Measurements from ENCODE around the gene SLC7A11.

Gene SLC7A11

DNA sequence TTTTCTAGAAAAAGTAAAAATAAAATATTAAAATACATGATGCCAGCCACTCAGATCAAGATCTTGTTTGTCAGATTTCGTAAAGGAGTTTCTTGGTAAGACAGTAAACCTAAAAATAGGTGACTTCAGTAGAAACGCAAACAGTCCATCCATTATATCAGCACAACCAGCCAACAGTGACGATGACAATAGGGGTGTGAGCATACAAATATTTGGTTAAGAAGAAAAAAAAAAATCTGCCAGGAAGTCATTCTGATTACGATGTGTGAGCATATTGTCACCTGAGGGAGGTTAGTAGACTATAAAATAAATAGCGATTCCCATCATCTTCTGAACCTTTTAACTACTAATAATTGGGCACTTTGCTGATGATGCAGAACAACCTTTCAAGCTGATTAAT, 37.6 kb downstream of the SLC7A11 start:
- no peak for DNase-seq

DNA sequence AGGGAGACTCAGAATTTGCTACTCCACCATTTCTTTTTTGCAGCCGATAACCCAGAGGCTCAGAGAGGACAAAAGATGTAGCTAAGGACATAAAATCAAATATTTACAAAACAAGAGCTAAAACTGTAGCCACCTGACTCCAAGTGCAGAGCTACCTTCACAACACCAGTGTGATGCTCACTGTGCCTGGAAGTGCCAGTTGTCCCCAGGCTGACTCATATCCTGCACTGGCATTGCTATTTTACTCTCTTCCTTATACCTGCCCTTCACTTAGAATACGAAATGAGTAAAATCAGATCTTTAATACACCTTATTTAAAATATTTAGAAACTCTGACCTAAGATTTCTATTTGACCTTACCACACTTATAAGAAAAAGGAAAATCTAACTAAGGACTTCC, 39.5 kb downstream of the SLC7A11 start:
- DNase-seq = no peak

DNA sequence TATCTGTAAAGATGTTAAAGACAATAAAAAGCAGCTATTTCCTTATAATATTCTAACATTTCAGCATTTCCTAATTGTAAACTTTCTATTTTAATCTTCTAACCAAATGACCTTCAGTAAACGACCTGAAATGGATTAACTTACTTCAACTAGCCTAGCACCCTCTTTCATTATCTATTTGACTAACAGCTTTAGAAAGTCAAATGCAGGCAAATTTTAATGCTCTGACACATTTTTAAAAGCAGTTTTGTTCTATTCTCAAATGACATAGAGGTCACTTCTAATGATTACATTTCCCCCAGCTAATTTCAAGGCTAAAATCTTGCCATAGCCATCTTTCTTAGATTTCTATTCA, 41.9 kb downstream of the SLC7A11 start:
- DNase-seq = no peak

DNA sequence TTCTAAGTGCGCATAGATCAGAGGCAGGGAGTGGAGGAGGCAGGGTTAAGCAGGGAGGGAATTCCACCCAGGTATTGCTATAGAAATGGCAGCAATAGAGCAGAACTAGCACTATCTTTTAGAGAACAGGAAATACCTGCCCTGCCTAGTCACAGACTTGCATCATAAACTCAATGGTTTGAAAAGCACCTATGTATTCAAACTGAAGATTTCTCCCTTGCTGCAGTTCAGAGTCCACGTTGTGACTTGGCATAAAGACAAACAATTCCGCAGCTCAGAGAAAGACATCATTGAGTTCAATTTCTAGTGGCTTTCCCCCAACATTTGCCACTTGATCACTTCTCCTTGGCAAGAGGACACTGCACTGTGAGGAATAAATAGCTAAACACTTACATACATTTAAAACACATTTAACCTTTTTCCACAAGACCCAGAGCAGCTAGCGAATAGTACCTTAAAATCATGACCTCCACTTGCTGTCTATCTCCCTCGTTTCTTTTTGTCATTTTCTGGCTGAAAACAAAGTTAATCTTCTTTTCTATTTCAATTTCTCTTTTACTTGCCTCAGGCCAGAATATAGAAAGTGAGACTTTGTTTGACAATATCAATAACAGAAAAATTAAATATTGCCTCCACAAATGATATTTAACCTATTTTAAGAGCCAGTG, 42.4 kb downstream of the SLC7A11 start:
- DNase-seq = no peak

DNA sequence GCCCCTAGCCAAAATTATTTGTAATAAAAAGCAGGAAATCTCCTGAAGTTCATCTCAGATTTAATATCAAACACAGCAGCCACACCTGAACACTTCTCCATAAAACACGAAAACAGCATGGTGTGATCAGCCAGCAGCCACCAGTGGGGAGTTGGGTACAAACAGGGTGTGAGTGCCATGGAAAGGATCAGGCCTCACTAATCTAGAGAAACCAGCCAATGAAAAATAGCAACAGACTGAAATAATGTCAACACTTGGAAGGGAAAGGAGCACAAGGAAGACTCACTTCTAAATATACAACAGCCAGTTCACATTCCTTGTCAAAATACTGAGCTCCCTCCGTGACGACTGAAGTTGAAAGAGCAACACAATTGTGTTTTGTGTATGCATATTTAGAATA, 46.0 kb downstream of the SLC7A11 start:
- no peak for DNase-seq

DNA sequence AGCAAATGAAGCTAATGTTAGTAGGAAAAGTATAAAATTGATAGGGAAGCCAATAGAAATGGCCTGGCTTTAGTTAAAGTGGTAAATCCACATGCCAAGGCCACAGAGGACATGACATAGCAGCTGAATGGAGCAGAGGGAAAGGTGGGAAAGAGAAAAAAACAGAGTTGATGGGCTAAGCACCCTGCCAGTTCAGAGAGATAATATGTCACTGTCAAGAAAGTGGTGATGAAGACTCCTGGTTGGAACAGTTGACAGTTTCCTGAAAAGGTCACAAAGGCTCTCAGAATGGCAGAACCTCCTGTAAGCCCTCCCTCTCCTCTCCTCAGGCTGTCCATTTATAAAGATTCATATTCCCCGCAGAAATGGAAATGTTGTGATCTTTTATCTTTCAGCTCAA, 48.2 kb downstream of the SLC7A11 start:
- DNase-seq = no peak

DNA sequence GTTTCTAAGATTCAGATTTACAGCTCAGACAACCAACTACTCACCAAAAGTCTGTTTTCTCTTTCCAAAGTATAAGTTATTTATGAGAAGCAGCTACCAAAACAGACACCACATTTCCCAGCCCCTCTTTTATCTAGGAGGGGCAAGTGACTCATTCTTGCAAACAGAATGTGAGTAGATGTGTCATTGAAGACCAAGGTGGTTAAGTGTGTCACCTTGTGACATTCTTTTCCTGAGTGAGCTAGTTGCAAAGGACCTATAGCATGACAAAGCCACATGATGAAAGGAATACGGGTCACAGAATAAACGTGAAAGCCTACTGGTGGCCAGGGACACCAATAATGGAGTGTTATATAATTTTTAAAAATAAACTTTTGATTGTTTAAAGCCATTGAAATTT, 50.0 kb downstream of the SLC7A11 start:
- DNase-seq = no peak

DNA sequence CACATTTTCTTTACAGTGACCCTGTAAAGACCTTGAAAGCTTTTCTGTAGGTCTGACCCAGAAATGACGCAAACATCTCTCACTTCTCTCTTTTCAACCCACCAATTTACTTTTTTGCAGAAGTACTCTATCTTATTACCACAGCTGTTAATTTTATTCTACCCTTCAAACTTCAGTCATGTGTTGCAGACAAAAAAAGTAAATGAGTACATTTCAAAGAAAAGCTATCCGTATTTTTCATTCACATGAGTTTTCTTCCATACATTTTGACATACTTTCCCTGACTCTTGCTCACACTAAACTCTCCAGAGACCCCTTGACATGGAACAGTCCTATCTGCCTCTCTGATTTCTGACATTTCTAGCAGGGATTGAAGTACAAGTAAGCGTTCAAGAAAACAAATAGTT, 51.7 kb downstream of the SLC7A11 start:
- peak in 1 of 2 donors; percentile 13 for DNase-seq

DNA sequence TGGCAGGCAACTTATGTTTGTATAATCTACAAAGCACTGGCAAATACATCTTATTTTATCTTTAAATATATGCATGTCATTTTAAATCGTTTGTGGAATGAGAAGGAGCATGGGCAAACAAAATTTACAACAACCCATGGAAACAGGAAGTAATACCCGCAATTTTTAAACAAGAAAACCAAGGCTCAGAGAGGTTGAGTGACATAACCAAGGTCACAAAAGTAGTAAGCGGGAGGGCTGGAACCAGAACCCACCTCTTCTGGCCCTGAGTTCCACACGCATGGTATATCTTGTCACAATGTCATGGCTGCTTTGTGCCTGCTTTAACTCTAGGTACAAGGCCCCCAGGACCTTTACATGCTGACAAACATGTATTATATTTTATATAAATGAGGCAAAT, 52.9 kb downstream of the SLC7A11 start:
- no peak for DNase-seq

DNA sequence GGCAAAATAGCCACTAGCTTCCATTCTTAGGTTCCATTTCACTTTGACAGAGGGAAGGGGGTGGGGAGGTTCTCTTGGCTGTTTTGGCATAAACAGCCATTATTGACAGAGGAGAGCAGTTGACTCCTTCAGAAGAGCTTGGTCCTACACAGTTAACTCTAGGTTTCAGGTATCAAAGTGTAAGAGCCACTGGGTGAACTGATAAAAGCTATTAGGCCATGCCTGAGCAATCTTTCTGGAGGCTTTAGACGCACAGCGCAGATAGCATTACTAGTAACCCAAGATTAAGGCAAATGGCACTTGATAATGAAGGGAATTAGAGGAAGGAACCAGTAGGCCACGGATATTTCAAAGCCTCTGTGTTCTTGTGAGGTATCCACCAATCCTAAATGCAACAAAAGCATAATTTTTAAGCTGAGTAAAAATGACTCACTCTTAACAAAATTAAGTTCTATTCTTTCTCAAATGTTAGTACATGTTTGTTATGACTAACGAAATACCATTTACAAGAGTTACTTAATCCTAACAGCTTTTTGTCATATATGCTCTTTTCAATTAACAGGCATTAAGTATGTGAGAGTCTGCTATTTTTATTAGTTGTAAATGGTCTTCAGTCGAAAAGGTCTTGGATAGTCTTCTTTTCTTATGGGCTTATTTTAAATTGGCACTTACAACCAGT, 53.6 kb downstream of the SLC7A11 start:
- no peak for DNase-seq

DNA sequence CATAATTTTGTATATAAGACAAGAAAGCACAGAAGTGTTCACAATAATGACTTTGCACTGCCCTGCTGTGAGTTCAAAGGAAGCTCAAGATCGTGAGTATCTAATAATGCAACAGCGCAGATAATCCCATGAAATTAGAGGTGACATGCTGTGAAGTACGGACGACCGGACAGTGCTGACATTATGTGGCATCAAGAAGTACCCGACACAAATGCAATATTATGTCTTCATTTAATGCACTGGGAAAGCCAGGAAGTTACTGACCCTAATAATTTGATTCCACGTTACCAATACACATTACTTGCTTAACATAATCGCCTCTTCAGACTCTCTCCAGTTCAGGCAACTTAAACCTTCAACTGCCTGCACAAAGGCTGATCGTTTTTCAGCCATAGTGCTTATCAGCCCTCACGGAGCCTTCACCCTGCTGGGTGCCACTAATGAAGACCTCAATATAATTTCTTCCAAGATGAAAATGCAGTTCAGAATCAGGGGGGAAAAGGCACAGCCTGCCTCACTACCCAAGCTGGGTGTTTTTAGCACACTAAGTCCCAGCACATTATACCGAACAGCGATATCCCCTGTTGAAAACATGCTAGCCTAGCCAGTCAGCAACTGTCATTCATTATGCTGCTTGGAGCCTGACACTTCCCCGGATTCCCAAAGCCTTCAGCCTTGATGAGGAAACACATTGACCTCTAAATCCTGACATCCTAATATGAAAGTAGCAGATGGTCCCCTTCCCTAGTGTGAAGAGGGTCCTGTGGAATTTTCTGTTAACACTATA, 56.1 kb downstream of the SLC7A11 start:
- no peak for DNase-seq

DNA sequence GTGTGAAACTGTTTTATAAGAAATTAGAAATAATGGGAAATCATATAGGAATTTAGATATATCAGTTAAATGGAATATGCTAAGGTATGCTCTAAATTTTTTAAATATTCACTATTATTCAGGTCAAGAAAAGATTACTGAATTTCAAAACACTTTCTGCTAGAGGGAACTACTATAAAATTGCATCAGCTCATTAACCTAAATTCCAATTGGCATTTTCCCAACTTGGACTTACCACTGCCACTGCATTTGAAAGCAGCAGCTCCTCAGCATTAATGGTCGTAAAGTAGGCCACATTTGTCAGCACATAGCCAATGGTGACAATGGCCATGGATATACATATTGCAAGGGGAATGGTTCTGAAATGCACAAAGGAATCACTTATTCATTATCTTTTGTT, 57.3 kb downstream of the SLC7A11 start:
- no peak for DNase-seq

DNA sequence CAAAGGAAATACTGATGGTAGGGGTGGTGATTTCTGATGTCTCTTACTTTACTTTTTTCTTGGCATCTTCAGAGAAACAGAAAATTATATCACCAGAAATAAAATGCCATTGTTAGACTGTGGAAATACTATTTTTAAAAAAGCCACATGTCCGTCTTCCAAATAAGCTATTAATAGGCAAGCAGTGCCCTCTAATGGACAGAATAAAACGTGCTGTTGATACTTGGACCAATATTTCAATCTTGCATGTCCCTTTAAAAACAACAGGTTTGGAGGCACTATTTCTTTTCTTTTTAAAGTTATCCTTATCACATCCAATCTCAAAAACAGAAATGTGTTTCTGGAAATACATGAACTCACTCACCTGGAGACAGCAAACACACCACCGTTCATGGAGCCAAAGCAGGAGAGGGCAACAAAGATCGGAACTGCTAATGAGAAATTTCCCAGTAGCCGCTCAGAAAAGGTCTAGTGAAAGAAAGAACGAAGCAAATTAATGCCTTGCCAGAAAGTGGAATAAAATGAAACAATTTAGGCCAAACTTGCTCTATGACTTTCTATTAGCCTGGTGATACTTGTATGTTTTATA, 59.2 kb downstream of the SLC7A11 start:
- peak in 1 of 2 donors; percentile 4 for DNase-seq

DNA sequence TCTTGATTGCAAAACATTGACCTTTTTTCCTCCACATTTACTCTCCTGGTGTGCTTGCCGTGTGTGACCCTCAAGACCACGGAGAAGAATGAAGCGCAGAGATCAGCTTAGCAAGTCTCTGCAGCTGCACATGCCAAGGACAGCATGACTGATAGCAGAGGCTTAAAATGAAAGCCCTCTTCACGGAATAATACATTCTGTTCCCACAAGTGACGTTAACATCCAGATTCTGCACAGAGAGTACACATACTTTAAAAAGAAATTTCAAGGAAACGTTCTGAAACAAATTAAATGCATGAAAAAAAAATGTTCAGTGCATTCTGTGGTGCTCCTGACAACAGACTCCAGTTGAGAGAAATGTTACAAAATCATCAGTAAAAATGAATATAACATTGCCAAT, 60.9 kb downstream of the SLC7A11 start:
- no peak for DNase-seq

DNA sequence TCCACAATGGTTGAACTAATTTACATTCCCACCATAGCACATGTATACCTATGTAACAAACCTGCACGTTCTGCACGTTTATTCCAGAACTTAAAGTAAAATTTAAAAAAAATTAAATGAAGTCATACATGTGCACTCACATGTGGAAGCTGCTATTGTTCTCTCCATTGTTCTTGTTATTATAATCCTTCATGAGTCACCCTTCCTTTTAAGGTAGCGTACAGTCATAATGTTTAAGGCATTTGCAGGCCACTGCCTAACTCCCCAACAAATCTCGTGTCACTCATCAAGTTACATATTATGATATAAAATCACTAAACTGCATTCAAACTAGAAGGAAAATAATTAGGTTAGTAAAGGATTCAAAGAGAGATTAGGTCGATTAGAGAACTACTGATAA, 63.6 kb downstream of the SLC7A11 start:
- no peak for DNase-seq

DNA sequence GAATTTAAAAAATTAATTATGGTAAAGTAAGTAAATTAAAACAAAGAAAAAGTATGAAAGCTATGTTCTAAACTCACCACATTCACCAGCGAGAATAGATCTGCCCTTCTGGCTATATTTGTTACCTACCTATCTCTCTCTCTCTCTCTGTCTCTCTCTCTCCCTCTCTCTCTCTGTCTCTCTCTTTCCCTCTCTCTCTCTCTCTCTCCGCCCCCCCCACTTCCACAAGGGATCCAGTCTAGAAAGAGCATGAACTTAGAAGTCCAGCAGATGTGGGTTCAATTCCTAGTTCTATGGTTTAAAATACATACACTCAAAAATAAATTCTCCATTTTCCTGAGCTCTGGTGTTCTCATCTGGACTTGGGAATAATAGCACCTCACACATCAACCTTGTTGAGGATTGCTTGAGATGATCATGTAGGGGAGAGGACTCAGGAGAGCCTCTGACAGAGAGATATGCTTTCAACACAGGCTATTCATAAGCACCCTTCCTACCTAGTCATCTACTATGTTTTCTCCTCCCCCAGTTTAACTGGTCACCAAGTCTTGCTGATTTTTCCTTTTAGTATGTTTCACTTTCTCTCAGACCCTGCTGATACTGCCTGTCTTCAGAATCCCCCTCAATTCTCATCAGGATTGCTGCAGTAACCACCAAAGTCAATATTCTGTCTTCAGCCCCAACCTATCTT, 64.7 kb downstream of the SLC7A11 start:
- no peak for DNase-seq

DNA sequence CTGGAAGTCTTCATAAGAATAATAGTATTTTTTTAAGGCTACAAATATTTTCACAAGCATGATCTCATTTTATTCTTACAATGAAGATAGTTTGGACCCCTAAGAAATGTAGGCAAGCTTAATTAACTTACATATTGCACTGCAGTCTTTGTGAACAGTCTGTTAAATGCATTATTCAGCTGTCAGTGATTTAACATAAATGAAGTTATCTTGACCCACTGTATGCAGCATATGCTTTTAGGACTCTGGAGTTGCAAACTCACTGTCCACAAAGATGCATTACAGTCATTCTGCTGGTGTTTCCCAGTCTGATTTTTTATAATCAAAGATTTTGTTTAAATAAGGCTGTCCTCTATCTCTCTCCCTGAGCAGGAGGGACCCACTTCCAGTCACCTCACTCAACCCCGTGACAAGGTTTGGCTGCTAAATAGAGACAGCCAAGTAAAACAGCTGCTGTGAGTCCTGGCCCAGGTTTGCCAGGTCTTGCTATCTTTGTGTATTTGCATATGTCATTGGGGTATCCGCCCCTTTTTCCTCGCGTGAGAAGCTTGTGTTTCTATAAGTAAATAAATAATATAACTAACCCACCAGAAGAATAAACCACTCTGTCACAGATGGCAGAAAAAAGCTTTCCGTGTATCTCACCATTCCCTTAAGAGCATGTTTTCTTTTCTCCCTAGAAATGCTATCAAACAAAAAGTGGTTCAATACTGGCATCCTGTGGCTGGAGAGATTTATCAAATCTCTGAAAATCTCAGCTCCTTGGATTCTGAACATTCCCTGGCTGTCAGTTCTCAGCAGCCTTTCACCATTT, 67.0 kb downstream of the SLC7A11 start:
- DNase-seq = no peak

DNA sequence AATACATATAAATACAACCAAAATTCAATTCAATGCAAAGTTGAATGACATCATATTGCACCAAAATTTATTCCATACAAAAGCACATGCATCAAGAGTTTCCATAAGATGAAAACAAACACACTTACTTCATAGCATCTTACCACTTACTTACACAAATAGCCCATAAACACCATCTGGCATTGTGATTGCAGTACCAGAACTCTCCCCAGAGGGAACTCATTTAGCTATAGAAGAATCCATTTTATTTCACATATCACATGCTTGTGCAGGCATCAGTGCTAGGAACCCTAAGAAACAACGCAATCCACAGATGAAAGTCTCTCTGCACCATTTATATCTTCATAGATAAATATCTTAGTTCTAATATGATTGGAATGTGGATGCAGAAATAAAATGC, 77.9 kb downstream of the SLC7A11 start:
- no peak for DNase-seq

DNA sequence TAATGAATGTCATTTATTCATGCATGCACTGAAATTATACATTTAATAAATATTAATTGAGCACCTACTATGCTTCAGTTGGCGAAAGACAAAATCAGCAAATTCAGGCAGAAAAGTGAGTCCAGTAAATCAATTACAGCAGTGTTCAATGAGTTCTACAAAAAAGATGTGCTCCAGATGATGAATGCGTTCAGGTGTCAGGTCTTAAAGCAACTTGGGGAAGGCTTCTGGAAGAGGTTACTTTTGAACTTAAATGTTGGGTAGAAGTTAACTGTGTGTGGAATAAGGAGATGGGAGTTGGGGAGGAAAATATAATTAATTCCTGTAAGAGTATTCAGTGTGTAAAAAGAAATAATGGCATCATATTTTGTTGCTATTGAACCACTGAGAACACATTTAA, 79.0 kb downstream of the SLC7A11 start:
- no peak for DNase-seq

DNA sequence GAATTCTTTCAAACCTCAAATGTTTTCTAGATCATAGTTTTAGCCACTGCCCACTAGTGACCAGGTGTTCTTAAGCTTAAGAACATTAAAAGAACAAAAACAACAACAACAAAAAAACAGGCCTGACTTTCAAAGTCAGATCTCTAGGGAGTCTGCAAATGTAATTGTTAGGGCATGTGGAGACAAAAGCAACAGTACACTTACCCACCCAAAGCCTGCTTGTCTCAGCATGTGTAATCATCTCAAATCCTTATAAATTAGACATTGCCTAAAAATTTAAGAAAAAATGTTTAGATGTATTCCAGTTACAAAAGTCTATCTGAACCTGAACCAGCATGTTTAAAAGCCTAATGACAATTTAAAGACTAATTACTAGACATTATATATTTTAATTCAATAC, 79.9 kb downstream of the SLC7A11 start:
- no peak for DNase-seq

DNA sequence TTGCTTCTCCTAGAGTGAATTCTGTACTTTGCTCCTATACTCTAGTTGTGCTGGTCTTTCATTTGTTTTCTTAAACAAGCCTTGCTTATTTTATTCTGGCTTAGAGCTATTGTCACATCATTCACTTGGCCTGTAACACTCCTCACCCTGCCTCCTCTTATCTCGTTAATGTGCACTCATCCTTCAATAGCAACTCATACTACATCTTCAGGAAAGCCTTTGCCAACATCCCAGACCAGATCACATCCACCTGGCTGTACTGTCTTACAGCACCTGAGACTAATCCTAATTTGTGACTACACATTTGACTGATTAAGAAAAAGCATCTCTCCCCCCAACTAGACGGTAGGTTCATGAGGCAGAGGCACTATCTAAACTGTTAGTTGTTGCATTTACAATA, 80.8 kb downstream of the SLC7A11 start:
- no peak for DNase-seq

DNA sequence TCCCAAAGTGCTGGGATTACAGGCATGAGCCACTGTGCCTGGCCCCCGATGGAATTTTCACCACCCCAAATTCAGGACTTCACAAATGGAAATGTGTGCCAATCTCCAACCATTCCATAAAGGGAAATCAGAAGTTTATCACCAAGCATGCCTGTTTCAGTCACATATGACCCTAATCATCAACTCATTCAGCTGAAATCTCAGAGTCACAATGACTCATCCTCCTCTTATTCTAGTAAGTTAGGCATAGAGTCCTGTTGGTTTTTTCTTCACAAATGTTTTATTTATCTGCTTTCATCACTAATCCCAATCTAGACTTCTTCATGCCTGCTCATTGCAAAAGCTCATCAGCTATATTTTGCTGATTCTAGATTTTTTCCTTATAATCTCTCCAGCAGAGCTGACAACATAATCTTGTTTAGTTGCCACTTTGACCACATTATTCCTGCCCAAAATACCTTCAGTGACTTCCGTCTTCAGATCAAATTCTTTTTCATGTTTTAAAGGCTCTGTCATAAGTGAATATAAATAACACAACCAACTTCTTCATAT, 83.3 kb downstream of the SLC7A11 start:
- no peak for DNase-seq

All from CD4-positive, alpha-beta T cell treated with Interleukin-4 for 1 hour (primary cell).